MM.1S (cell line): ENCODE results near the gene GZMH.

Source experiments
- EZH2 ChIP-seq: fragments of 300-600 bp; sonication (generic); optimal IDR thresholded peaks from 2 replicates; pipeline ENCODE3; 2017; ENCODE audit warnings: low read depth, mild to moderate bottlenecking, antibody characterized with exemption, low read length, mixed read lengths
- EZH2phosphoT487 ChIP-seq: fragments of 300-600 bp; sonication (generic); IDR thresholded peaks from 2 replicates; pipeline ENCODE4 v1.6.1; 2018; ENCODE audit warnings: antibody characterized with exemption, low read length
- TF ChIP-seq, protein P1 (sequence below): fragments of 300-600 bp; sonication (generic); IDR thresholded peaks from 2 replicates; pipeline ENCODE4 v1.5.1; 2016; ENCODE audit warnings: antibody characterized with exemption, low read length, mixed read lengths

DNA sequence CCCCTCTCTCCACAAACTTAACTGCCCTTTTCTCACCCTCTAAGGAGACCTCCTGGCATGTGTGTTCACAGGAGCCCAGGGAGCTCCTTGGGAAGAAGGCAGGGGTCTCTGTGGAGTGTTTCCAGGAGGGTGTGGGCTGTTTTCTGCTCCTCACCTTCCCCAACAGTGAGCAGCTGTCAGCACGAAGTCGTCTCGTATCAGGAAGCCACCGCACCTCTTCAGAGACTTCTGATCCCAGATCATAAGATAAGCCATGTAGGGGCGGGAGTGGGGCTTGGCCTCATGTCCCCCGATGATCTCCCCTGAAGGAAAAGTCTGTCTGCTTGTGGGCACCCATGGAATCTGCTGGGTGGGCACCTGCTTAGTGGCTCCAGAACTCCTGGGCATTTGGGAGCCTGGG is 23.3 kb upstream of the GZMH start:
- TF ChIP-seq, protein P1, sequence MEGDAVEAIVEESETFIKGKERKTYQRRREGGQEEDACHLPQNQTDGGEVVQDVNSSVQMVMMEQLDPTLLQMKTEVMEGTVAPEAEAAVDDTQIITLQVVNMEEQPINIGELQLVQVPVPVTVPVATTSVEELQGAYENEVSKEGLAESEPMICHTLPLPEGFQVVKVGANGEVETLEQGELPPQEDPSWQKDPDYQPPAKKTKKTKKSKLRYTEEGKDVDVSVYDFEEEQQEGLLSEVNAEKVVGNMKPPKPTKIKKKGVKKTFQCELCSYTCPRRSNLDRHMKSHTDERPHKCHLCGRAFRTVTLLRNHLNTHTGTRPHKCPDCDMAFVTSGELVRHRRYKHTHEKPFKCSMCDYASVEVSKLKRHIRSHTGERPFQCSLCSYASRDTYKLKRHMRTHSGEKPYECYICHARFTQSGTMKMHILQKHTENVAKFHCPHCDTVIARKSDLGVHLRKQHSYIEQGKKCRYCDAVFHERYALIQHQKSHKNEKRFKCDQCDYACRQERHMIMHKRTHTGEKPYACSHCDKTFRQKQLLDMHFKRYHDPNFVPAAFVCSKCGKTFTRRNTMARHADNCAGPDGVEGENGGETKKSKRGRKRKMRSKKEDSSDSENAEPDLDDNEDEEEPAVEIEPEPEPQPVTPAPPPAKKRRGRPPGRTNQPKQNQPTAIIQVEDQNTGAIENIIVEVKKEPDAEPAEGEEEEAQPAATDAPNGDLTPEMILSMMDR = no peak
- no peak for TF ChIP-seq EZH2phosphoT487
- TF ChIP-seq EZH2 = no peak
